AG09309 (cell line): ENCODE results near the gene SDK1.
"Not testable (repeated sequence)": the region's sequence is repeated elsewhere in the genome, so short reads cannot be mapped to it uniquely, and the experiment has no call there.

ENCODE experiments used
- DNase-seq: peaks from one replicate; pipeline ENCODE4 v3.0.0-alpha.2; 2010; ENCODE audit warnings: low read depth
- H3K4me3 ChIP-seq: 2 replicates; pipeline ENCODE4 v1.5.1; 2011; ENCODE audit warnings: mild to moderate bottlenecking, low read depth, low read length, moderate library complexity; ENCODE audit not compliant: control insufficient read depth
- TF ChIP-seq, protein P1 (sequence below): IDR thresholded peaks from 2 replicates; pipeline ENCODE4 v1.5.1; 2011; ENCODE audit warnings: mild to moderate bottlenecking, low read depth, low read length, inconsistent platforms; ENCODE audit not compliant: insufficient read depth, control insufficient read depth; ENCODE audit errors: missing control alignments

The SDK1 gene

DNA sequence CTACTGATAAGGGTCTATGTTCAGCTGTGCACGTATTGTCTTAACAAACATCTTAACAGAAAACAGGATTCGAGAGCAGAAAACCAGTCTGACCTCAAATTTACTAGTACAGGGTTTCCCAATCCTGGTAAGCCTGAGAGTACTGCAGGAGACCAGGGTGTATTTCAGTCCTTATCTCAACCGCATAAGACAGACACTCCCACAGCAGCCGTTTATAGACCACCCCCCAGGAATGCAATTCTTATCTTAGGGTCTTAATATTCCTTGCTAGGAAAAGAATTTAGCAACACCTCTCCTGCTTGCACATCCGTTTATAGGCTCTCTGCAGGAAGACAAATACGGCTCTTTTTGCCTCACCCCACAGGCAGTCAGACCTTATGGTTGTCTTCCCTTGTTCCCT is 277.3 kb downstream of the SDK1 start:
- TF ChIP-seq, protein P1, sequence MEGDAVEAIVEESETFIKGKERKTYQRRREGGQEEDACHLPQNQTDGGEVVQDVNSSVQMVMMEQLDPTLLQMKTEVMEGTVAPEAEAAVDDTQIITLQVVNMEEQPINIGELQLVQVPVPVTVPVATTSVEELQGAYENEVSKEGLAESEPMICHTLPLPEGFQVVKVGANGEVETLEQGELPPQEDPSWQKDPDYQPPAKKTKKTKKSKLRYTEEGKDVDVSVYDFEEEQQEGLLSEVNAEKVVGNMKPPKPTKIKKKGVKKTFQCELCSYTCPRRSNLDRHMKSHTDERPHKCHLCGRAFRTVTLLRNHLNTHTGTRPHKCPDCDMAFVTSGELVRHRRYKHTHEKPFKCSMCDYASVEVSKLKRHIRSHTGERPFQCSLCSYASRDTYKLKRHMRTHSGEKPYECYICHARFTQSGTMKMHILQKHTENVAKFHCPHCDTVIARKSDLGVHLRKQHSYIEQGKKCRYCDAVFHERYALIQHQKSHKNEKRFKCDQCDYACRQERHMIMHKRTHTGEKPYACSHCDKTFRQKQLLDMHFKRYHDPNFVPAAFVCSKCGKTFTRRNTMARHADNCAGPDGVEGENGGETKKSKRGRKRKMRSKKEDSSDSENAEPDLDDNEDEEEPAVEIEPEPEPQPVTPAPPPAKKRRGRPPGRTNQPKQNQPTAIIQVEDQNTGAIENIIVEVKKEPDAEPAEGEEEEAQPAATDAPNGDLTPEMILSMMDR: no peak
- no peak for DNase-seq
- no peak overlapping the region for H3K4me3 ChIP-seq

DNA sequence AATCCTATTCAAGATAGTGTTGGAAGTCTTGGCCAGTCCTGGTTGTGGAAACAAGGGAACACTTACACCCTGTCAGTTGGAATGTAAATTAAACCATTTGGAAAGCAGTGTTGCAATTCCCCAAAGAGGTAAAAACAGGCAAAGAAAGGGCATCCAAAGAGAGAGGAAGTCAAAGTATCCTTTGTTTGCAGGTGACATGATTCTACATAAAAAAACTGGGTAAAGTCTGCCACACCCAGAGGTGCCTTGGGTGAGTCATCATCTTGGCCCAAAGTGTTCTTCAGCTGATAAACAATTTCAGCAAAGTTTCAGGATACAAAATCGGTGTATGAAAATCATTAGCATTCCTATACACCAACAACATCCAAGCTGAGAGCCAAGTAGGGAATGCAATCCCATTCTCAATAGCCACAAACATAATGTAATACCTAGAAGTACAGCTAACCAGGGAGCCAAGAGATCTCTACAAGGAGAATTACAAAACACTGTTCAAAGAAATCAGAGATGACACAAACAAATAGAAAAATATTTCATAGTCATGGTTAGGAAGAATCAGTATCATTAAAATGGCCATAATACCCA is 278.7 kb downstream of the SDK1 start:
- DNase-seq: no peak
- no peak overlapping the region for H3K4me3 ChIP-seq
- TF ChIP-seq, protein P1: no peak

GRCh38 chr7:3582145-3582544 is 281.1 kb downstream of the SDK1 start:
- H3K4me3 ChIP-seq, DNase-seq: not testable (repeated sequence)

DNA sequence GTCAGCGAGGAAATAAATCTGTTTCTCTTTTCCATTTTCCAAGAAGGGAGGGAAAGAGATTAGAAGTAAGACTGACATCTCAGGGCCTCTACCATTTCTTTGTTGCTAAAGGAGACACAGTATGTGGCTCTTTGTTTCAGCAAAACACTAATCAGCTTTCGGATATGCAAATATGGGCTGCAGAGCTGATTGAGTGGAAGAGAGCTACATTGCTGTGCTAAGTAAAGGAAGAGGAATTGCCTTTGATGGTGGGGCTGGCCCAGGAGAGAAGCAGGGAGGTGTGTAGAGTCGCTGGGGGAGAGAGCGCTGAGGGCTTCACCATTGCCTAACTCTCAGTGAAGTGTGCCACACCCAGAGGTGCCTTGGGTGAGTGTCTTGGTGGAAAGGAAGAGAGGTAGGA is 284.8 kb downstream of the SDK1 start:
- DNase-seq: no peak
- TF ChIP-seq, protein P1: no peak
- H3K4me3 ChIP-seq: no peak overlapping the region

DNA sequence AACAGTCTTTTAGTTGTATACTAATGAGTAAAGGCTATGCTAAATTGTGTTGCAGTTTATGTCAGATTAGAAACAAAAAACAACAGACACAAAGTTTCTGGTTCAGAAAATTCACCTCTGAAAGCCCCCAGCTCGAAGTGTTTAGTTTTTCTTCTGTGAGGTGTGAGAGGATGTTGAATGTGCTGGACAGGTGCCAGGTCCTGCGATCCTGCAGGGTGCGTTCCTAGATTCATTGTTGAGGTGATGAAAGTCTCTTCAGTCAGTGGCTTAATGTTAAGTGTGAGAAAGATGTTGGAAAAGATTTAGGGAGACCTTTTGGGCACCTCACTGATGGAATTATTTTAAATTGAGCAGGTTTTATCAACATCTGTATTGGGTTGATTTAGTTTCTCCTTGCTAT is 287.3 kb downstream of the SDK1 start:
- H3K4me3 ChIP-seq: no peak overlapping the region
- TF ChIP-seq, protein P1: no peak
- no peak for DNase-seq

DNA sequence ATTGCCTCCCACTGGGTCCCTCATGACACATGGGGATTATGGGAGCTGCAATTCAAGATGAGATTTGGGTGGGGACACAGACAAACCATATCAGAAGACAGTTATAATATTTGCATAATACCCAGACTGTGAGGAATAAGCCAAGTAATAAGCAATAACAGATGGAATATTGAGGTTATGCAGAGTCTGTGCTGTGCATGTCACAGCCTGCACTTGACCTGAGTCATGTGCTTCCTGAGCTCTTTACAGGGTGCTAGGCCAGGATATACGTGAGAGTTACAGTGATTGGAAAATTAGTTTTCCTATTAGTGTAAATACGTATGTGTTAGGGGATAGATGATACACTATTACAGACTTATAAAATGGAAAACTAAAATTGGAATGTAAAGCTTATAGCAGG is 288.7 kb downstream of the SDK1 start:
- no peak overlapping the region for H3K4me3 ChIP-seq
- no peak for DNase-seq
- TF ChIP-seq, protein P1: no peak

- TF ChIP-seq, protein P1: no peak
- no peak for DNase-seq
- H3K4me3 ChIP-seq: no peak overlapping the region
Measured at GRCh38 chr7:3591219-3591618, 290.2 kb downstream of the SDK1 start.
